T-helper 2 cell treated with Interferon-gamma antibody and Interleukin-4, amounts not matched to agents 5 μg/mL and 100 μg/mL, for 36 hours (primary cell): Measurements from ENCODE around the gene EEF1AKMT2.
A peak's percentile ranks its signal among the peaks of the same experiment; 100 is the strongest.

ENCODE experiments used
- DNase-seq: peaks from one replicate; pipeline ENCODE4 v3.0.0; 2021; ENCODE audit warnings: low spot score
- H3K27ac Mint-ChIP-seq: one replicate; pipeline ENCODE4 v1.8.0; 2021; ENCODE audit warnings: mild to moderate bottlenecking, mixed read lengths
- H3K27me3 Mint-ChIP-seq: one replicate; pipeline ENCODE4 v1.8.0; 2021; ENCODE audit warnings: low read depth, mixed read lengths
- H3K36me3 Mint-ChIP-seq: one replicate; pipeline ENCODE4 v1.8.0; 2021; ENCODE audit warnings: low read depth, mixed read lengths
- H3K4me1 Mint-ChIP-seq: one replicate; pipeline ENCODE4 v1.8.0; 2021; ENCODE audit warnings: low read depth, mixed read lengths
- H3K4me3 Mint-ChIP-seq: one replicate; pipeline ENCODE4 v1.8.0; 2022; ENCODE audit warnings: mild to moderate bottlenecking, moderate library complexity, mixed read lengths
- H3K9me3 Mint-ChIP-seq: one replicate; pipeline ENCODE4 v1.8.0; 2021; ENCODE audit warnings: mixed read lengths

The EEF1AKMT2 gene

DNA sequence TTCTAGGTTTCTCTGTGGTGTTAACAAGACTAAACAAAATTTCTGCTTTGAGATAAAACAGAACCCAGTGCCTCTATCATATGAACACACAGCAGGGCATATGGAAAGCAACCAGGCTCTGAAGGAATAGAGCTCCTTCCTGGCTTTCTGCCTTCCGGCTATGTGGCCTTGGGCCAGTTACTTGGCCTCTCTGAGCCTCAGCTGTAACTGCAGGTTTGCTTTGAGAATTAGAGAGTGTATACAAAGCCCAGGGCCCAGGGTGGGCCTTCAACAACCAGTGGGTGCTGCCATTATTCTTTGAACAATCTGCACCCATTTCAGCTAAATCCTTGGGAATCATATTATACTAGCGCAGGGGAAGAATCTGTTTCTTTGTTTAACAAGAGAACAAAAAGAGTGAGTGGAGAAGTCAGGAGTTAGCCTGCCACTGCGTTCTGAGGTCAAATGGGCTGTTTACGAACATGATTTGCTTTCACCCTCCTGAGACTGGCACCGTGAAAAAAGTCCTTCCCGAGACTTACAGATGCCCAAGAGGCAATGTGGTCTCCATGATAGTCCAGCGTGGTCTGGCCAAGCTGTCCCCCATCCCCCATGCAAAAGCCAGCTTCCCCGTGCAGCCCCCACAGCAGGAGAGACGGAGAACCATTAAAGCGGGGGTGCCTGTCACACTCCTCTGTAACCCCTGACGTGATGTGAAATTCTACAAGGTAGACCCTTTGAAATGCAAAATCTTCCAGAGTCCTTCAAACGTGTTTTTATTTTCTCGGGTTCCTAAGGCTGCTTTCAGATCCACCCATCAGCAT lies 52.4 kb downstream of the EEF1AKMT2 start:
- H3K4me1 Mint-ChIP-seq: peaks cover 46% of the 10 kb centered on the region
- peak overlapping the region; percentile 44 for H3K4me3 Mint-ChIP-seq
- peaks cover 14% of the 10 kb centered on the region for H3K27me3 Mint-ChIP-seq
- no peaks in the 10 kb centered on the region for H3K9me3 Mint-ChIP-seq
- peaks cover 15% of the 10 kb centered on the region for H3K36me3 Mint-ChIP-seq
- DNase-seq: no peak
- peak overlapping the region; percentile 63 for H3K27ac Mint-ChIP-seq

DNA sequence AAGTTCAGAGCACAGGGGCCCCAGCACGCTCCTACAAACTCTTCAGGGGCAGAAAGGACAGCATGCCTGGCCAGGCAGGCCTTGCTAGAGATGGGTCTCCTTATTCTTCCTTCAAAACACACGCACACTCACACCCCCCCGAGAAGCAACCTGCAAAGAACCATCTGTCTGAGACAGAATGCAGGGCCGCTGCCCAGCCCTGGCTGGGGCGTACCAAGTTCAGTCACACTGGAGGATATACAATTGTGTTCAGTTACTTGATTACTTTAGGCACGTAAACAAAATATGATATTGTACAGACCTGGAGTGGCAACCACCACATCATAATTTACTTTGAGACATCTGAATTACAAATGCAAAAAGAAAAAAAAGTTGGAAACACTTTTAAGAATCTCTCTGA lies 53.2 kb downstream of the EEF1AKMT2 start:
- Mint-ChIP-seq H3K9me3 (no peaks in the 10 kb centered on the region), H3K36me3 (peaks cover 21% of the 10 kb centered on the region), H3K4me3 (no peak overlapping the region), H3K4me1 (peaks cover 54% of the 10 kb centered on the region), H3K27me3 (peaks cover 14% of the 10 kb centered on the region), H3K27ac (no peak overlapping the region)
- DNase-seq: no peak

DNA sequence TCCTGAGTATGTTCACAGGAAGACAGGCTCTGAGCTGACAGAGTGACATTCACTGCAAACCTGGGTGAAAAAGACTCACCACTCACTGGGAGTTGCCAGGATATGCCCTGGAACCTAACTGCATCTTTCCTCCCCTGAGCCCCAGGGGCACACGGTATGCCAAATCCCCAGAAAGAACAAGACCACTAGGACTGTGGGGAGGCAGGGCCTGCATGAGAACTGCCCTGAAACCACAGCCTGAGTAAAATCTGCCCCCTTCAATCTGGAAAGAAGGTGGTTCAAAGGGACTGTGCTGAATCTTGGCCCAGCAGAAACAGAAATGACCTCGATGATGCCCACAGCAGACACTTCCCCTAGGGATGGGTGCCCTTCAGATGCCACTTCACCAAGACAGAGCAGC lies 54.0 kb downstream of the EEF1AKMT2 start:
- Mint-ChIP-seq H3K36me3 (peaks cover 26% of the 10 kb centered on the region), H3K4me3 (no peak overlapping the region), H3K27me3 (peaks cover 12% of the 10 kb centered on the region), H3K9me3 (no peaks in the 10 kb centered on the region), H3K27ac (no peak overlapping the region), H3K4me1 (peaks cover 59% of the 10 kb centered on the region)
- DNase-seq: no peak

DNA sequence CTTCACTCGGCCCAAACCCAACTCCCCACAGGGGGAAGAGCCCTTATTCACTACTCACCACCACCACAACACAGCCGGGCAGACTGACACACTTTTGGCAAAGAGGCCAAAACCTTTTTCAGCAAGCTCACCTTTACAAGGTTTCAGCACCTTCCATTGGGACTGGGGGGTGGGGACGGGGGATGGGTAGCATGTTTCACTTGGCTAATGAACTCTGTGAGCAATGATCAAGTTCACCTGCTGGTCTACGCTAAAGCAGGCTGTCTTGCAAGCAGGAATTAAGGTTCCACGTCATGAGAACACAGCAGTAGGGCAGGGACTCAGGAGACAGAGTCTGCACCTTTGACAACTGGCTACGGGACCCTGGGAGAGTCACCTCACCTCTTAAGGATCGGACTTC lies 54.5 kb downstream of the EEF1AKMT2 start:
- no peak for DNase-seq
- H3K4me3 Mint-ChIP-seq: no peak overlapping the region

DNA sequence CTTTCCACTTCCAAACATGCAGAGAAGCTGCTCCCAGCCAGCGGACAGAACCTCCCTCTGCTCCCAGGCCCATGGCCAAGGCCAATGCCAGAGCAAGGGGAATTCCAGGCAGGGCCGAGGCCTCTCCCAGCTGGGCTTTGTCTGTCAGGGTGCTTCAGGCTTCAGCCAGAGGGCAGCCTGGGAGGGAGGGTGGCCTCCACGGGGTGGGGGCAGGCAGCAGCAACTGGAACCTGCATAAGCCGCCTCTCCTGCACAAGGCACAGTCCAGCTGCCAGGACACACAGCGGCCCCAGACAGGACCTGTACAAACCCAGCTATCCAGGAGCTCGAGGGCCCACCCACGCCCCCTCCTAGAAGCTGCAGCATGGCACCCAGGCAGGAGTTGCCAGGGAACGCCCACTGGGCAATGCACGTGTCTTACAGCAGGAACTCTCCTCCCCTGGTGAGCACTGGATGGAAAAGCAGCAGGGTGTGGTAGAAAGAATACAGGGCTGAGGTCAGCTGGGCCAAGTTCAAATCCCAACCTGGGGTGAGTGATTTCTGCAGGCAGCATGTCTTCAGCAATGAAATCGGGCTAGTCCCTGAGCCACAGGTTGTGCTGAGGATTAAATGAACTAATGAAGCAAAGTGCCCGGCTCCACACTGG lies 55.1 kb downstream of the EEF1AKMT2 start:
- no peak for DNase-seq
- peaks cover 28% of the 10 kb centered on the region for H3K36me3 Mint-ChIP-seq
- no peak overlapping the region for H3K4me3 Mint-ChIP-seq
- H3K27me3 Mint-ChIP-seq: peaks cover 9% of the 10 kb centered on the region
- H3K27ac Mint-ChIP-seq: no peak overlapping the region
- no peaks in the 10 kb centered on the region for H3K9me3 Mint-ChIP-seq
- peaks cover 55% of the 10 kb centered on the region for H3K4me1 Mint-ChIP-seq

More for the DNA sequence above, 54.5 kb downstream of the EEF1AKMT2 start:
- Mint-ChIP-seq H3K36me3 (peaks cover 28% of the 10 kb centered on the region), H3K27ac (no peak overlapping the region), H3K9me3 (no peaks in the 10 kb centered on the region), H3K27me3 (peaks cover 9% of the 10 kb centered on the region), H3K4me1 (peaks cover 55% of the 10 kb centered on the region)

DNA sequence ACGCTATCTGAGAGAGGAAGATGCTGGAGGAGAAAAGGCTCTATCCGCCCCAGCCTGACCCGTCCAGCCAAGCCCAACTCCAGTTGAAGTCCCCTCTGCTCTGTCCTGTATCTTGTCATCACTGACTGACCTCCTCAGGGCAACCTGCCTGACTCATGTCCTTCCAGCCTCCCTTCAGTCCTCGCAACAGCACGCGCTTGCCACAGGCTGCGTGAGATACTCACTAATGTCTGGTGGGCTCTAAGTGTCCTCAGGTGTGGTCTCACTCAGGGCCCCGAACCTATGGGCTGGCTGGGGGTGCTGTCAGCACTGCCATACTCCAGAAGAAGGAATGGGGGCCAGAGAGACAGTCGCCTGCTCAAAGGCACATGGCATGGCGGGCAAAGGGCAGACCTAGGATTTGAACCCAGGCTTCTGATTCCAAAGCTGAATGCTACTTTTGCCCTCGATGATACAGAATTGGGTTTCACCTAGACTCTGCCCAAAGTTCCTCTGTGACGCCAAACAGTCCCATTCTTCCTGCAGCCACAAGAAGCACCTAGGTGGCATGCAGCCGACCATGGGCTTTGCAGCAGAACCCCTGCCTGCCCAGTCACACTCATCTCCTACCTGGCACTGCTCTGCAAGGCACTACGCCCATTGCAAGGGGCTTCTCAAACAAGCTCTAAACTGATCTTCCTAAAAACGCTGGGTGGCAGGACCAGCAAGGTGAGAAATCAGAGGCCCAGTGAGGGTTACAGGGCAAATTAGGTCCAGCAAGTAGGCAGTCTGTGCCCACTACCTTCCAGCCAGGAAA lies 56.0 kb downstream of the EEF1AKMT2 start:
- Mint-ChIP-seq H3K4me3 (no peak overlapping the region), H3K4me1 (peaks cover 48% of the 10 kb centered on the region), H3K9me3 (no peaks in the 10 kb centered on the region), H3K36me3 (peaks cover 27% of the 10 kb centered on the region), H3K27me3 (peaks cover 8% of the 10 kb centered on the region), H3K27ac (no peak overlapping the region)
- DNase-seq: no peak

DNA sequence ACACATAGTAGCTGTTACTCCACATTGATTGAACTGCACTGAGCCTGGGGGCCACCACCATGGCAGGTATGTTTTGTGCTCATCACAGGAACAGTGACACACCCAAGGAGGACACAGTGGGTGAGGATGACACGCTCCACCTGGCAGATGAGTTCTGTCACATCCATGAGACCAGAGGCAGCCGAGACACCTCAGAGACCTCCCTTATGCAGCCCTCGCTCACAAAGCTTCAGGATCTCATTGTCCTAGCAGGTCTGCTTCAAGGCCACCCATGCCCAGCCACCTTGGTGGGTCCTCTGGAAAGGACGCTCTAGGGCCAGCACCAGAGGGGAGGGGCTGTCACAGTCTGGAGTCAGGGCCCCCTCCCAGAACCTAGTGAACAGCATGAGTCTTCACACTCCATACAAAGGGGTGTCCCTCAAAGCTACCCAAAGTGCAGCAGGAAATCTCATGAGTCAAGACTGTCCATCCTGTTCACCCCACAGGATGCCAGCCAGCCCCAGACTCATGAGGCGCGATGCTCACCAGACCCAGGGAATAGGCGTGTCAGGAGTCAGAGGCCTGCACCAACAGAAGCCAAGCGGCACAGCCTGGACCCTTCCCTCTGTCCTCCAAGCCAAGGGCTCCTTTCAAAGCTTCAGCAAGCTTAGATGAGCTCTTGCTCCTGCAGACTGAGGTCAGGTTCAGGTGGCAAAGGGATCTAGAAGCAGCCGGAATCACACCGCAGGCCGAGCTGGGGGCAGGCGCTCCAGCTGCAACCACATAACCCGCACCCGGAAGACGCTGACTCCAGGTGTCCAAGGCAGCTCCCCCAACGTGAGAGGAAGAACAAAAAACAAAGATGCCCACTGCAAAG lies 57.1 kb downstream of the EEF1AKMT2 start:
- Mint-ChIP-seq H3K27me3 (peaks cover 4% of the 10 kb centered on the region), H3K4me3 (peak overlapping the region; percentile 72), H3K4me1 (peaks cover 41% of the 10 kb centered on the region), H3K9me3 (no peaks in the 10 kb centered on the region), H3K27ac (peak overlapping the region; percentile 85), H3K36me3 (peaks cover 30% of the 10 kb centered on the region)
- no peak for DNase-seq

DNA sequence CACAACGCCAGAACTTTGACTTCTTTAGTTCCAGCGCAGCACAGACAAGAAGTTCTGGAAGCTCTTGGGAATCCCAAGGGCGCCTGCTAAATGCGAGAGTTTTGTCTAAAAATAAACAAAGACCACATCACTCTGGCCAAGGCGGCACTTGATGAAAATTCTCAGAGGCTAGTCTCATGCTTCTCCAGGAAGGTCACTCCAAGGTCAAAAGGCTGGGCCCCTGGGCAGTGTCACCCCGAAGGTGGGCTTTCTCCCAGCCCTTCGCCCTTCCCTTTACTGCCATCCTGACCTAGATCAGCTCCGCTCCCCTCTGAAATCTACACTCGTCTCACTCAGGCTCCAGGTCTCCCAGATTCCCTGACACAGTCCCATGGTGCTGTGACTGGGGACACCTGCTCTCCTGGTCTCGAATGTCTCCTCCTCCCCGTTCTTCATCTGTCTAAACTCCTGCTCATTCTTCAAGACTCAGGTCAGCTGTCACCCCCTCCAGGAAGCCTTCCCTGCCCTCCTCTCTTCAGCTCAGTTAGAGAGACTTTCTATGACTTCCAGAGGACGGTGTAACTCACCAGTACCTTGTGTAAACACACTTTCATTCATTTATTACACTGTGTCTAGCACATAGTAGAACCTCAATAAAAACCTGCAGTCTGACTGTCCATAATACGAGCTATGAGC lies 58.0 kb downstream of the EEF1AKMT2 start:
- DNase-seq: no peak
- Mint-ChIP-seq H3K4me1 (peaks cover 44% of the 10 kb centered on the region), H3K4me3 (peak overlapping the region; percentile 72), H3K9me3 (no peaks in the 10 kb centered on the region), H3K36me3 (peaks cover 26% of the 10 kb centered on the region), H3K27me3 (no peaks in the 10 kb centered on the region), H3K27ac (peak overlapping the region; percentile 85)

DNA sequence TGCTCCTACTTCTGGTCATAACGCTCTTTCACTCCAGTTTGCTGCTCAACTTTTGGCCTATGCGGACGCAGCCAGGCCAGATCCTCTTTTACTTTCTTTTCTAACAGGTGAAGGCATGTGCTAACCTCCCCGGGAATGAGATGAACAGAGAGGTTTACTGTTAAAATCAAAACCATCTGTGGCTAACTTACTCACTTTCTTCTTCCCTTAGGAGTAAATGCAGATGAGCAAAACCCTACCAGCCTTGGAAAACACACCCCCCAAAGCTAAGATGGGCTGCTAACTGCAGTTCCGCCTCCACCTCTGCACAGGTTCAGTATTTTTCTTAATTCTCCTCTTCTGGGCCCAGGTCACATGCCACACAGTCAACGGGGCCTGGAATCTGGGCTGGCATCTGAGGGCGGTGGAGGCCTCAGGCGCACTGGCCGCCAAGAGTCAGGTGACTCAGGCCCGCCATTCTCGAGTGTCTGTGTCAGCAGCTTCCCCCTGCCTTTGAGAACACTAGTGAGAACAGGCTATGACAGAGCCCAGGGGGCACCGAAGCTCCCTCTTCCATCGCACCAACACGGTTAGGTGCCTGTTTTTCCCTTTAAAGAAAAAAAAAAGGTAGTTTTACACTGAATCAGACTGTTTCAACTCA lies 58.6 kb downstream of the EEF1AKMT2 start:
- Mint-ChIP-seq H3K36me3 (peaks cover 26% of the 10 kb centered on the region), H3K4me1 (peaks cover 47% of the 10 kb centered on the region), H3K4me3 (peak overlapping the region; percentile 65), H3K9me3 (no peaks in the 10 kb centered on the region), H3K27ac (peak overlapping the region; percentile 85), H3K27me3 (no peaks in the 10 kb centered on the region)
- peak; percentile 59 for DNase-seq

DNA sequence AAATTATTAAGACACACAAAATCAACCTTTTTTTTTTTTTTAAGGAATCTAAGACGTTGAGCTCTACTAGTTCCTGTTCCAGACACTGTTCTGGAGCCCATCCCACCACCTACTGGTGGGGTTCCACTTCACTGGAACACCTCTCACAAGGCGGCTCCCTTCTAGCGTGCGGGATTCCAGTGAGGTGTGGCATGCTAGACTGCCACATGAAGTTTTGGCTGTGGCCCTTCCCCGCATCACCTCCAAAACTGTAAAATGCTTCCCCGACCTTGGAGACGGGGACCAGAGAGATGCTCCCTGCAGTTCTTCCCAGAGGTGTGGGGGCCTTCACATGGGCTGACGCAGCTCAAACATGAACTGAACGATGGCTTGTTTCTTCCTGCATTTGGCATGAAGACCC lies 60.1 kb downstream of the EEF1AKMT2 start:
- no peak overlapping the region for H3K4me3 Mint-ChIP-seq
- no peaks in the 10 kb centered on the region for H3K9me3 Mint-ChIP-seq
- H3K27ac Mint-ChIP-seq: no peak overlapping the region
- peaks cover 22% of the 10 kb centered on the region for H3K36me3 Mint-ChIP-seq
- no peaks in the 10 kb centered on the region for H3K27me3 Mint-ChIP-seq
- peaks cover 52% of the 10 kb centered on the region for H3K4me1 Mint-ChIP-seq
- no peak for DNase-seq

DNA sequence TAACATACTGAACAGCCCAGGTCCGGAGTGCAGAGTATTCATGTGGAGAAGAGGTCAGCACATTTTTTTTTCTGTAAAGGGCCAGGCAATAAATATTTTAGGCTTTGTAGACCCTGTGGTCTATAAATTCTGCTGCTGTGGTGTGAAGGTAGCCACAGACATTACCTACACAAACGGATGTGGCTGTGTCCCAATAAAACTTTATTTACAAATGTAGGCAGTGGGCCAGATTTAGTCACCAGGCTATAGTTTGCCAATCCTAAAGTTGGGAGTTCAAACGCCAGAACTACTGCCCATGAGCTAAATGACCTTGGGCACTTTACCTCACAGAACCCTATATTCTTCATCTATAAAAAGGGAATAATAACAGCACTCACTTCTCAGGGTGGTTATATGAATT lies 60.9 kb downstream of the EEF1AKMT2 start:
- no peak overlapping the region for H3K4me3 Mint-ChIP-seq
- H3K9me3 Mint-ChIP-seq: no peaks in the 10 kb centered on the region
- peaks cover 52% of the 10 kb centered on the region for H3K4me1 Mint-ChIP-seq
- no peak overlapping the region for H3K27ac Mint-ChIP-seq
- DNase-seq: no peak
- no peaks in the 10 kb centered on the region for H3K27me3 Mint-ChIP-seq
- peaks cover 22% of the 10 kb centered on the region for H3K36me3 Mint-ChIP-seq

DNA sequence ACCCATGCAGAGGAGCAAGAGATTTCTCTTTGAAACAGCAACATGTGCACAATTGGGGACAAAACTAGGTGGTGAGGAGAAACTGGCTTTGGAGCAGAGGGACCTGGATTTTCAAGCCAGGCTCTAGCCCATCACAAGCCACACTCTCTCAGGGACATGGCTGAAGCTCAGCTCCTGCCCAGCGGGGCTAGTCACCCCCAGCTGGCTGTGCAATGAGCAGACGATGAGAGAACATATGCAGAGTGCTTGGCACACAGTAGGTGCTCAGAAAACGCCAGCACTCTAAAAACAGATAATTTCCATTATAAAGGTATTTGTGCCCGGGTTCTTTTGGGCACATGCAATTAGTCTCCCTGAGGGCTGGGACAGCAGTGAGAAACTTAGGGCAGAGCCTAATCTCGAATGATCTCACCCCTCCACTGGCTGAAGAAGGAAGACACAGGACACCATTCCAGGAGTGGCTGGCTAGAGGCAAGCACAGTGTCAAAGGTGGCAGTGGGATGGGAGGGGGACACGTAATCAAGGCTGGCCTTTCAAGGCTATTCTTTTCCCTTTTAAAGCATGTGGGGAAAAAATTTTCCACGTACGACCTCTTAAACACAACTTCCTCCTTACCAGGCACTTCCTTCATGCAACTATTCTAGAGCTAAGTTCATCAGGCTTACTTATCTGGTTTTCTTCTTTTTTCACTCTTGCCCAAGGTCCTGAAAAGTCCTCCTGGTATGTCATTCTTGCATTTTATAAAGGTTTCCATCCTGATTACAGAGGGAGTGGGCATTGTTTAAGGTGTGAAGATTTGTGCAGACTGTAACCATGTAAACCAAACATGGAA lies 62.6 kb downstream of the EEF1AKMT2 start:
- no peak for DNase-seq
- peak overlapping the region; percentile 2 for H3K4me3 Mint-ChIP-seq
- H3K27ac Mint-ChIP-seq: peak overlapping the region; percentile 53
- peaks cover 20% of the 10 kb centered on the region for H3K36me3 Mint-ChIP-seq
- no peaks in the 10 kb centered on the region for H3K9me3 Mint-ChIP-seq
- peaks cover 46% of the 10 kb centered on the region for H3K4me1 Mint-ChIP-seq
- H3K27me3 Mint-ChIP-seq: no peaks in the 10 kb centered on the region
